H1 (cell line): ENCODE data around the gene SLFNL1. TPM values are rescaled to one million over a fixed set of nuclear protein-coding genes. Genes with fewer than 3 reads are reported as not detected.

ENCODE experiments used
- CBX8 ChIP-seq: fragments of 300-800, 300-1000 bp; sonication (generic); IDR thresholded peaks from 2 replicates; pipeline ENCODE4 v1.7.1; 2016; ENCODE audit warnings: low read depth, low read length, borderline replicate concordance
- PHF8 ChIP-seq: fragments of 200-600 bp; sonication (generic); conservative IDR thresholded peaks from 2 replicates; pipeline ENCODE4 v1.7.1; 2012; ENCODE audit warnings: low read depth, mild to moderate bottlenecking, inconsistent platforms, low read length, moderate library complexity
- RXRA ChIP-seq: IDR thresholded peaks from 2 replicates; pipeline ENCODE4 v1.6.1; 2011; ENCODE audit warnings: low read depth, mild to moderate bottlenecking, low read length, moderate library complexity; ENCODE audit not compliant: insufficient read depth
- SUZ12 ChIP-seq: fragments of 200-600 bp; sonication (generic); IDR thresholded peaks from 2 replicates; pipeline ENCODE4 v1.6.1; 2012; ENCODE audit warnings: mild to moderate bottlenecking, inconsistent platforms, low read length, moderate library complexity, mixed read lengths
- polyA plus RNA-seq, 7 experiments: library from polyadenylated mRNA; depleted of rRNA in 3 of 7; stranded (reverse) in 5 of 7; unstranded in 2 of 7; fragments of >200 nt in 5 of 7; fragments of 200-250 nt in 2 of 7; gene quantifications; 1 replicate in 5 of 7; 2 replicates in 1 of 7; 4 replicates in 1 of 7; pipeline versions ENCODE4 v1.2.1 to v1.2.3, GENCODE V29; 2011 to 2013; ENCODE audit warnings: missing spikeins in 2 of 7, mixed read lengths in 2 of 7
- total RNA-seq: library from RNA; stranded (reverse); fragmentation: NEBNext Ultra II Directional; extraction: Animal tissue kit (Norgen Biotek cat#: 25700); gene quantifications from 2 replicates; pipeline ENCODE4 v1.2.1, GENCODE V29; 2021

The SLFNL1 gene
- total and polyA plus RNA-seq, 2 of the 8 experiments (the other 6 are each of a cell fraction or from before 2014, with no cell fraction given): not detected

GRCh38 chr1:41003127-41003639, 18.3 kb downstream of the SLFNL1 start (continued):
- no peak for TF ChIP-seq CBX8
- no peak for TF ChIP-seq SUZ12
- TF ChIP-seq PHF8: no peak
- no peak for TF ChIP-seq RXRA
